Ramos (cell line): Measurements from ENCODE around the gene C11orf52.
"Not testable (repeated sequence)": the region's sequence is repeated elsewhere in the genome, so short reads cannot be mapped to it uniquely, and the experiment has no call there.

Experiments
- in situ Hi-C: fragments of 300-500 bp; cut with MboI; formaldehyde crosslinking; loops from one replicate; pipeline ENCODE4 v1.14.3; 2022; ENCODE audit warnings: low sequenced_read_pairs; ENCODE audit not compliant: unreplicated experiment

The C11orf52 gene

DNA sequence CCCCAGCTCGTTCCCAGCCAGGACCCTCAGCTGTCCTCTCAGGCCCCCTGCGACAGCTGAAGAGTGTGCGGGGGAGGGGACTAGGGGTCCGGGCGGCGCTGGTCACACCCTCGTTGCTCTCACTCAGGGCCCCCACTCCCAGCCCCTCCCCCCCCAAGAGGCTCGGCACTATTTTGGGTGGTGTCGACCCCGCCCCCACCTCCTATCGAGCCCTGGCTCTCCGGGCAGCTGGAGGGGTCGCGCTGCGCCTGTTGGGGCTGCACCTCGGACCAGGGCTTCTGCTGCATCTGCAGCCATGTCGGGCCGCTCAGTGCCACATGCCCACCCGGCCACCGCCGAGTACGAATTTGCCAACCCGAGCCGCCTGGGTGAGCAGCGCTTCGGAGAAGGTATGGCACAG is 6.2 kb upstream of the C11orf52 start, which contains the start of gene HSPB2:
Gene HSPB2 (plus strand): TSS at position 200 of the 400 bp plus-strand sequence. CDS start 96 bp downstream, at position 296.
- in situ Hi-C loops = no loop called here

DNA sequence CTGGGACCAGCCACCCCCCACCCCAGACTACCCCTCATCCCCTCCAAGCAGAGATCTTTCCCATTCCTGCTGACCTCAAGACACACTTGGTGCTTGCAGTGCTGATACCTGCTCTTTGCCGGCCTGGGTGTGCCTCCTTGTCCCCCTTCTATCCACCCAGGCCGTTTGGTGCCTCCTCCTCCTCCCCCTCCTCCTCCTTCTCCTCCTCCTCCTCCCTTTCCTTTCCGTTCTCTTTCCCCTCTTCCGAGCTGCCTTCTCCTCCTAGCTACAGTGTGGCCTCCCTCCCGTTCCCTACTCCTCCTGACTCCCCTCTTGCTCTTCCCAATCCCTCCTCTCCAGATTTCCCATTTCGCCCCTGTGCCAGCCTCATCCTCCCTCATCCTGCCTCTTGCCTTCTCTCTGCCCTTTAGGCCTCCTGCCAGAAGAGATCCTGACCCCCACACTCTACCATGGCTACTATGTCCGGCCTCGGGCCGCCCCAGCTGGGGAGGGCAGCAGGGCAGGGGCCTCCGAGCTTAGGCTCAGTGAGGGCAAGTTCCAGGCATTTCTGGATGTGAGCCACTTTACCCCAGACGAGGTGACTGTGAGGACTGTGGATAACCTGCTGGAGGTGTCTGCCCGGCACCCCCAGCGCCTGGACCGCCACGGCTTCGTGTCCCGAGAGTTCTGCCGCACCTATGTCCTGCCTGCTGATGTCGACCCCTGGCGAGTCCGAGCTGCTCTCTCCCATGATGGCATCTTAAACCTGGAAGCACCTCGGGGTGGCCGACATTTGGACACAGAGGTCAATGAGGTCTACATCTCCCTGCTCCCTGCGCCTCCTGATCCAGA is 5.5 kb upstream of the C11orf52 start:
- in situ Hi-C loops = no loop called here

- in situ Hi-C loops = no loop called here
Measured at GRCh38 chr11:111913997-111914396, 4.7 kb upstream of the C11orf52 start.

GRCh38 chr11:111916768-111917167 is 1.9 kb upstream of the C11orf52 start:
- in situ Hi-C loops = no loop called here

DNA sequence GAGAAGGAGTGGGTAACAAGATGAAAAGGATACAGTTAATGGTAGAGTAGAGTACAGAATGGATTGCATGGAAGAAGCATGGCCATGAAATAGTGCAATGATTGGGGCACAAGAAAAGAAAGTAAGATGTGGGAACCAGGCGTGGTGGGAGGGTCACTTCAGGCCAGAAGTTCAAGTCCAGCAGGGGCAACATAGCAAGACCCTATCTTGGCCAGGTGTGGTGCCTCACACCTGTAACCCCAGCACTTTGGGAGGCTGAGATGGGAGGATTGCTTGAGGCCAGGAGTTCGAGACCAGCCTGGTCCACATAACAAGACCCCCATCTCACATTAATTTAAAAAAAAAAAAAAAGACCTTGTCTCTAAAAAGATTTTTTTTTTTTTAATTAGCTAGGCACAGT is 1.4 kb upstream of the C11orf52 start:
- in situ Hi-C loops = no loop called here

GRCh38 chr11:111917788-111918187 is 925 bp upstream of the C11orf52 start:
- in situ Hi-C loops = no loop called here

- in situ Hi-C loops = no loop called here
Measured at GRCh38 chr11:111920908-111921307, 2.2 kb downstream of the C11orf52 start.

DNA sequence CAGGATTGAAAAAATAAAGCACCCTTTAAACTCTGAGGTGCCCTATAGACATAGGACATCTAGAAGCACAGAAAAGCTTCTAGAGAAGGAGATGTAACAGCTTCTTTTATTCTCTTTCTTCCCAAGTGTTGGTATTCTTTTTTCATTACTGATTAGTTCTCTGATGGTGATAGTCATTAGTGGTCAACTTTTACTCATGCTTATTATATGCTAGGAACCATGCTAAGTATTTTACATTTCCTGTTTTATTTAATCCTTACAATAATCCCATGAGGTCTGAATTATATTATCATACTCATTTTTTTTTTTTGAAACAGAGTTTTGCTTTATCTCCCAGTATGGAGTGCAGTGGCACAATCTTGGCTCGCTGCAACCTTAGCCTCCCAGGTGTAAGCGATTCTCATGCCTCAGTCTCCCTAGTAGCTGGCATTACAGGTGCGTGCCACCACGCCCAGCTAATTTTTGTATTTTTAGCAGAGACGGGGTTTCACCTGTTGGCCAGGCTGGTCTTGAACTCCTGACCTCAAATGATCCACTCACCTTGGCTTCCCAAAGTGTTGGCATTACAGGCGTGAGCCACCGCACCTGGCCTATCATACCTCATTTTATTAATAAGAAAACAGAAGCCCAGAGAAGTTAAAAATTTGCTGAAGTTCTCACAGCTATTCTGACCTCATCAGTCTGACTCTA is 3.0 kb downstream of the C11orf52 start:
- in situ Hi-C loops = no loop called here

GRCh38 chr11:111922803-111923202 is 4.1 kb downstream of the C11orf52 start:
- in situ Hi-C loops = no loop called here

DNA sequence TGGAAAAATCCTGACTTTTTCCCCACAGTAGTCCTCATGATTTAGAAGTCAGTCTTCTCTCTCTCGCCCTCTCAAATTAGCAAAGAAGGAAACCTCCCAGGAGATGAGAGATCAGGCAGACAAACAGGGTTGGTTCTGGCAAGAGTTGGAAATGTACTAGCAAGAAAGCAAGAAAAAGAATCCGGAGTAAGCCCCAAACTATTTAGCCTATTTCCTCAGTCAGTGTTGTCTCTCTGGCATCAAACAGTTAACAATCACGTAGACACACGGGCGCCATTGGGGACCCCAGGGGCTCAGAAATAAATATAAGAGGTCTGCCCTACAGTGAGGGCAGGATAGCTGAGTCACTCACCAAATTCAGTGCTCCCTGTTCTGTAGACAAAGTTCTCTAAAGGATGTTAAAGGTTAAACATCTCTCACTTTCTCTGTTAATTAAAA is 4.7 kb downstream of the C11orf52 start:
- in situ Hi-C loops = no loop called here

DNA sequence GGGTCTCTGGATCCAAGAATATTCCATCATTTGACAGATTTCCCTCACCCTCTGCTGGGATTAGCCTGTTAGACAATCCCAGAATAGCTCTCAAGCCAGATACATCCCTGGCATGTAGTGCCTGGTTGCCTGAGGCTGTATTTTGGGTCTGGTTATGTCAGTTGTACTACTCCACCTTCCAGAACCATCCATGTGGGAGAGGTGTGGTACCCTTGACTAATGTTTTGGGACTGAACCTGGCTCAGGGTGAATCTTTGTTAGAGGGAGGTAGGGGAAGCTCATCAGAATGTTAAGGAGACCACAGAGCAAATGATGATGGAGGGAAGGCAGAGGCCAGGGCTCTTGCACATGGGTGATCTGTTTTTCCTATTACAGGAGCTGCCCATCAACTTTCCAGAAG is 5.2 kb downstream of the C11orf52 start:
- in situ Hi-C loops = no loop called here

GRCh38 chr11:111925953-111926352 is 7.2 kb downstream of the C11orf52 start:
- in situ Hi-C loops = no loop called here

DNA sequence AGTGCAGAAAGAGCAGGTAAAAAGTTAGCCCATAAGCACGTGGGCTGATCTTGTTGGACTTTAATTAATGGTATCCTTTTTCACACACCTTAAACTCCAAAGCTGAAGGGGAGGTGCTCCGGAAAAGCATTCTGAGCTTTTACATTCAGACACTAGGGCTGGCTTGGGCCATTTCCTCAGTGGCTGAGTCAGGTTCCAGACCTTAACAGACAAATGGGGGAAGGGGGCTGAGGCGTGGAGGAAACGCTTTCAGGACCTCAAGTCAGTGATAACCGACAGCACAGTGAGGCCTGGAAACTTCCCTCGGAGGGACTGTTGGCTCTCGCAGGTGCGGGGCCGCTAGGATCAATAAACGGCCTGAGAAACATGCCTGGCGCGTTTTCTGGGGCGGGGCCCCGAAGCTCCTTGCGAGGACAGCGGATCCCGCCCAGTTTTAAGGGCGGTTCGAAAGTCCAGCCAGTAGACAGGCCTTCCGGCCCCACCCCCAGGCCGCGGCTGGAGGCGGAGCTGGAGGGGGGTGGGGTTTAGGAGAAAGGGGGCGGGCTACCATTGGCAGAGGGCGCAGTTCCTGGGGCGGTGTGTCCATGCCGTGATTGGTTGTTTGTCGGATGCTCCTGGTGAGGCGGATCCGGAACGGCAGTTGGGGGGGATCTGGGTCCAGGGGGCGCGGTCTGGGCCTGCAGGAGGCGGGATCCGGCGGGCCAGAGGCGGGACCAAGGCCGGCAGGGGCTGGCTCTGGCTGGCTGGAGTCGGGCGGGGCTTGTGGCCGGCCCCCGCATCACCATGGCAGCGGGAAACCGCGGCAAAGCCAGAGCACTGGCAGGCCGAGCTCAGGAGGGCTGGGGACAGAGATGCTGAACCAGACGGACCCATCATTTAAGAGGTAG is 8.0 kb downstream of the C11orf52 start:
- in situ Hi-C loops = no loop called here

- in situ Hi-C loops = no loop called here
Measured at GRCh38 chr11:111930472-111930871, 11.8 kb downstream of the C11orf52 start.

DNA sequence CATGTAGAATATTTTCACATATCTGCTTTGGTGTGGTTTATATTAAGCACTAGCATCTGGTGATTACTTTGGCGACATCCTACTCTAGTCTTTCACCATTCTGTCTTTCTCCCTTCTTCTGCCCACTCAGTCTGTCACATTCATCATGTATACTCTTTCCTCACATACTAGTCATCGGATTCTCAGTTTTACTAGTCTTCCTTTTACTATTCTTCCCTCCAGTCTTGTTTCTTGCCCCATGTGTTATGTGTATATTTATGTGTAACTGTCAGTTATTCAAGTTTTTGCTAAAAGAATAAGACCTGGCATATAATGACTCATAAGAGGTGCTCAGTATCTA is 13.9 kb downstream of the C11orf52 start:
- in situ Hi-C loops = no loop called here

DNA sequence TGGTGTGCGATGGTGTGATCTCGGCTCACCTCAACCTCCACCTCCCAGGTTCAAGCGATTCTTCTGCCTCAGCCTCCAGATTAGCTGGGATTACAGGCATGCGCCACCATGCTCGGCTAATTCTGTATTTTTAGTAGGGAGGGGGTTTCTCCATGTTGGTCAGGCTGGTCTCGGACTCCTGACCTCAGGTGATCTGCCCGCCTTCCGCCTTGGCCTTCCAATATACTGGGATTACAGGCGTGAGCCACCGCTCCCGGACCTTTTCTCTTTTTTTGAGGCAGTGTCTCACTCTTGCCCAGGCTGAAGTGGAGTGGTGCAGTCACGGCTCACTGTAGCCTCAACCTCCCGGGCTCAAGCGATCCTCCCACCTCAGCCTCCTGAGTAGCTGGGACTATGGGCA is 14.5 kb downstream of the C11orf52 start:
- in situ Hi-C loops = not testable (repeated sequence)

DNA sequence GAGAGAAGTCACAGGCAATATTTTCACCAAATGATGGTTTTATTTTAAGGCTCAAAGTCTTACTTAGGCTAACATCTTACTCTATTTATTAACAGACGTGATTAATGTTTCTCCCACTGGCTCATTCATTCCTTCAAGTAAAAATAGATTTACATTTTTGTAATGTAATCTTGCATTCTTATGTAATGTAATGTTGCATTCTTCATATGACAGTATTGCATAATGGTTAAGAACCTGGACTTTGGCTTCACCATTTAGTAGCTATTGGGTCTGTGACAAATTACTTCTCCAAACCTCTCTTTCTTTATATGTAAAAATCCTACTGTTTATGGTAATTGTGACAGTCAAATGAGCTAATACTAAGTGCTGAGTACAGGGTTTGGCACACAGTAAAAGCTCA is 15.2 kb downstream of the C11orf52 start:
- in situ Hi-C loops = no loop called here

DNA sequence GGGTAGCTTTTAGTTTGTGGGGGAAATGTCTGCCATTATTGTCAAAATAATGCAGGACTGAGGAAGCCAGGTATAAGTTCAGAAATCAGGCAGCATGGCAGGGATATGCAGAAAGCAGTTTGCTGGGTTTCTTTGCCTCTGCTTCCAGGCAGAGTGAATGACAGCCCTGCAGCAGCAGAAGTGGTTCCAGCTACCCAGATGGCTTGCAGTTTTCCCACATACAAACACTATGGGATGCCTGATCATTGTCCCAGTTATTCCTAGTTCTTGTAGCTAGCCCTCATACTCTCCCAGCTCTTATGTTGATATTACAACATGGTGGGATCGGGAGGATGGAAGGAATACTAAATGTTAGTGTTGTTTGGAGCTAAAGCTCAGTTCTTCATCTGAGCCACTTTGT is 15.6 kb downstream of the C11orf52 start:
- in situ Hi-C loops = no loop called here

- in situ Hi-C loops = no loop called here
Measured at GRCh38 chr11:111935317-111936039, 16.8 kb downstream of the C11orf52 start.

- in situ Hi-C loops = no loop called here
Measured at GRCh38 chr11:111936040-111936540, 17.4 kb downstream of the C11orf52 start.
